Neuronal stem cell (in vitro differentiated cells): Measurements from ENCODE around the gene CDCA8.

Experiments used
- DNase-seq: peaks from one replicate; pipeline ENCODE4 v3.0.0-alpha.2; 2013; ENCODE audit warnings: low spot score
- H2AFZ ChIP-seq: one replicate; pipeline ENCODE4 v1.6.1; 2013; ENCODE audit warnings: mild to moderate bottlenecking, low read length, inconsistent platforms
- H2AK5ac ChIP-seq: 2 replicates; pipeline ENCODE4 v1.6.1; 2013; ENCODE audit warnings: low read depth, mild to moderate bottlenecking, inconsistent platforms, low read length, moderate library complexity, mixed read lengths
- H2BK120ac ChIP-seq: 2 replicates; pipeline ENCODE4 v1.6.1; 2013; ENCODE audit warnings: low read depth, mild to moderate bottlenecking, inconsistent platforms, low read length, moderate library complexity, mixed read lengths
- H2BK12ac ChIP-seq: one replicate; pipeline ENCODE4 v1.6.1; 2013; ENCODE audit warnings: low read length, inconsistent platforms
- H2BK15ac ChIP-seq: 2 replicates; pipeline ENCODE4 v1.6.1; 2013; ENCODE audit warnings: mild to moderate bottlenecking, low read length, inconsistent platforms, mixed read lengths
- H2BK5ac ChIP-seq: one replicate; pipeline ENCODE4 v1.6.1; 2013; ENCODE audit warnings: inconsistent platforms, mild to moderate bottlenecking, low read length, moderate library complexity
- H3K14ac ChIP-seq: one replicate; pipeline ENCODE4 v1.6.1; 2013; ENCODE audit warnings: low read length, inconsistent platforms
- H3K18ac ChIP-seq: 2 replicates; pipeline ENCODE4 v1.6.1; 2013; ENCODE audit warnings: low read length, inconsistent platforms
- H3K23ac ChIP-seq: 2 replicates; pipeline ENCODE4 v1.6.1; 2013; ENCODE audit warnings: low read depth, mild to moderate bottlenecking, mixed read lengths, low read length, inconsistent platforms; ENCODE audit not compliant: poor library complexity
- H3K27ac ChIP-seq: replicated peaks from 3 replicates; pipeline ENCODE4 v1.5.1; 2013; ENCODE audit warnings: low read length, inconsistent platforms
- H3K27me3 ChIP-seq, 3 experiments: 2 replicates each; pipeline ENCODE4 v1.6.1; 2013; ENCODE audit warnings: low read length in 3 of 3, mild to moderate bottlenecking in 2 of 3, inconsistent platforms in 1 of 3, low read depth in 1 of 3, mixed read lengths in 1 of 3, moderate library complexity in 1 of 3; ENCODE audit not compliant: control insufficient read depth in 3 of 3, insufficient read depth in 3 of 3
- H3K36me3 ChIP-seq, 2 donors: replicated peaks in 1 of 2; 2 replicates each; pipeline ENCODE4 v1.6.1; 2013; ENCODE audit warnings: low read length in 2 of 2; ENCODE audit not compliant: control insufficient read depth in 2 of 2, insufficient read depth in 2 of 2
- H3K4ac ChIP-seq: 2 replicates; pipeline ENCODE4 v1.6.1; 2013; ENCODE audit warnings: inconsistent platforms, mild to moderate bottlenecking, low read length, moderate library complexity
- H3K4me1 ChIP-seq, 2 donors: 1 replicate in 1 of 2; 2 replicates in 1 of 2; pipeline ENCODE4 v1.6.1; 2013; ENCODE audit warnings: low read length in 2 of 2, low read depth in 1 of 2; ENCODE audit not compliant: control insufficient read depth in 2 of 2, insufficient read depth in 1 of 2
- H3K4me2 ChIP-seq: one replicate; pipeline ENCODE4 v1.6.1; 2013; ENCODE audit warnings: mild to moderate bottlenecking, low read length, inconsistent platforms; ENCODE audit not compliant: insufficient read depth, poor library complexity, severe bottlenecking
- H3K4me3 ChIP-seq, 2 donors: 2 replicates each; pipeline ENCODE4 v1.5.1; 2013; ENCODE audit warnings: low read length in 2 of 2, mild to moderate bottlenecking in 2 of 2, inconsistent platforms in 1 of 2, moderate library complexity in 1 of 2
- H3K79me1 ChIP-seq: one replicate; pipeline ENCODE4 v1.6.1; 2013; ENCODE audit warnings: low read depth, mild to moderate bottlenecking, inconsistent platforms, low read length, moderate library complexity
- H3K9ac ChIP-seq: one replicate; pipeline ENCODE4 v1.6.1; 2013; ENCODE audit warnings: mild to moderate bottlenecking, low read depth, low read length, inconsistent platforms; ENCODE audit not compliant: poor library complexity
- H3K9me3 ChIP-seq, 2 donors: replicated peaks in 1 of 2; 2 replicates each; pipeline versions ENCODE3 to v1.6.1; 2013; ENCODE audit warnings: low read length in 2 of 2, mild to moderate bottlenecking in 2 of 2, inconsistent platforms in 1 of 2, low read depth in 1 of 2, mixed read lengths in 1 of 2, moderate library complexity in 1 of 2; ENCODE audit not compliant: control insufficient read depth in 2 of 2, insufficient read depth in 1 of 2
- H4K8ac ChIP-seq: one replicate; pipeline ENCODE4 v1.6.1; 2013; ENCODE audit warnings: low read depth, mild to moderate bottlenecking, inconsistent platforms, low read length, moderate library complexity
- H4K91ac ChIP-seq: one replicate; pipeline ENCODE4 v1.6.1; 2013; ENCODE audit warnings: low read length, low read depth, mild to moderate bottlenecking, inconsistent platforms; ENCODE audit not compliant: poor library complexity
- WGBS, 2 donors: extraction: QIAGEN DNeasy Blood & Tissue Kit; methylation state at CpG; one replicate each; pipeline ENCODE4 v1.1.7; 2013; ENCODE audit warnings: missing lambda C conversion rate in 2 of 2, mixed read lengths in 1 of 2; ENCODE audit not compliant: insufficient read length in 2 of 2, insufficient replicate concordance in 1 of 2; ENCODE audit errors: extremely low coverage in 2 of 2; 5-methylcytosine and 5-hydroxymethylcytosine counted together

Gene CDCA8

DNA sequence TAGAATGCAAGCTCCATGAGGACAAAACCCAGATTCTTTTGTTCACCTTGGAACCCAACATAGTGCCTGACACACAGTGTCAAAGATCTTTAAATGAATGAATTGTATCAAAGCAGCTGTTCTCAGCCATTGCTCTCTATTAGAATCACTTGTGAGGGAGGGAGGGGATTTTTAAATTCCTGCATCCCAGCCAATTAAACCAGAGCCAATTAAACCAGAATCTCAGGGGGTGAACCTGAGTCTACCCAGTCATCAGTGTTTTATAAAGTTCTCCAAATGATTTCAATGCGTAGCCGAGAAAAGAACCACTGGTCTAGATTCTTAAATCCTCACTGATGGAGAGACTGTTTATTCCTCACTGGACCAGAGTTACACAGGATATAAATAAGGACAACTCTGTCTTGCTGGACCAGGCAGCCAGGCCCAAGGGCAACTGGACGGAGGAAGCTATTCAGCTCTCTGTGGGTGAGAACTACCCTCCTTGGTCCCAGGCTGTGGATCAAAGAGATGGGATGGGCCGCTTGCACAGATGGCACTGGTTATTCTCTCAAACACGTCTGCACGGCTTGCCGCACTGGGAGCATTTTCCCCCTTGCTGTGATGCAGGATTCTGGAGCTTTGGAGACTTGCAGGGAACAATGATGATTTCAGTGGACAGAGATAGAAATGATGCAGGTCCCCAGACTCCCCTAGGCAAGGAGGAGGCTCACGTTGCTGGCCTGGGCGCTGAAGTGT lies 20.0 kb upstream of the CDCA8 start:
- whole genome bisulfite sequencing, 2 donors = no CpG with 5 or more reads among the region's 9 CpGs
- no peak overlapping the region for H2AK5ac ChIP-seq
- no peak for DNase-seq

DNA sequence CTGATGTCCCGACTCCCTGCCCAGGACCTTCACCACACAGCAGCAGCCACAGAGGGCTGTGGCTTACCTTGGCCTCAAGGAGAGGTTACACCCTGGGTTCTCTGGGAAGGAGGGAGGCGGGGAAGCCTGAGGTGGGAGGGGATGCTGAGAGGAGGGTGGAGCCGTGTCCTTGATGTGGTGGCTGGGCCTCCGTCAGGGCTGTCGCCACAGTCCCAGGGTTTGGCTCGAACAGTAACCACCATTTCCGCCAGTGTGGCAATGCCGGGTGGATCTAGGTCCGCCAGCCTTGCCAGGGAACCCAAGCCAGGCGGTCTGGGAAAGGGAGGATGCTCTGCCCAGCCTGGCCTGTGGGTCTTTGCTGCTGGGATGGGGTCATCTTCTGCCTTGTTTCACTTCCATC lies 18.4 kb upstream of the CDCA8 start:
- whole genome bisulfite sequencing, 2 donors = no CpG with 5 or more reads among the region's 10 CpGs
- no peaks in the 10 kb centered on the region for H3K9me3 ChIP-seq

More for the DNA sequence above, 20.0 kb upstream of the CDCA8 start:
- H3K4me2 ChIP-seq = no peak overlapping the region
- peaks cover 0 to 77% (median 2%) of the 10 kb centered on the region in 3 experiments for H3K27me3 ChIP-seq
- no peak overlapping the region for H3K9ac ChIP-seq
- H3K27ac ChIP-seq = no peak overlapping the region
- no peak overlapping the region for H3K18ac ChIP-seq
- no peak overlapping the region for H2AFZ ChIP-seq
- no peak overlapping the region for H4K8ac ChIP-seq
- H3K4ac ChIP-seq = no peak overlapping the region
- no peak overlapping the region for H3K23ac ChIP-seq
- H4K91ac ChIP-seq = no peak overlapping the region
- H3K9me3 ChIP-seq = no peaks in the 10 kb centered on the region
- H3K79me1 ChIP-seq = no peaks in the 10 kb centered on the region
- no peak overlapping the region for H3K14ac ChIP-seq
- H2BK5ac ChIP-seq = no peak overlapping the region
- peaks cover 0 to 4% of the 10 kb centered on the region in 2 donors for H3K4me1 ChIP-seq
- no peak overlapping the region for H2BK15ac ChIP-seq
- no peak overlapping the region for H2BK12ac ChIP-seq
- H3K4me3 ChIP-seq = peak overlapping the region in 1 of 2 donors; percentile 10
- no peaks in the 10 kb centered on the region for H3K36me3 ChIP-seq
- no peak overlapping the region for H2BK120ac ChIP-seq

DNA sequence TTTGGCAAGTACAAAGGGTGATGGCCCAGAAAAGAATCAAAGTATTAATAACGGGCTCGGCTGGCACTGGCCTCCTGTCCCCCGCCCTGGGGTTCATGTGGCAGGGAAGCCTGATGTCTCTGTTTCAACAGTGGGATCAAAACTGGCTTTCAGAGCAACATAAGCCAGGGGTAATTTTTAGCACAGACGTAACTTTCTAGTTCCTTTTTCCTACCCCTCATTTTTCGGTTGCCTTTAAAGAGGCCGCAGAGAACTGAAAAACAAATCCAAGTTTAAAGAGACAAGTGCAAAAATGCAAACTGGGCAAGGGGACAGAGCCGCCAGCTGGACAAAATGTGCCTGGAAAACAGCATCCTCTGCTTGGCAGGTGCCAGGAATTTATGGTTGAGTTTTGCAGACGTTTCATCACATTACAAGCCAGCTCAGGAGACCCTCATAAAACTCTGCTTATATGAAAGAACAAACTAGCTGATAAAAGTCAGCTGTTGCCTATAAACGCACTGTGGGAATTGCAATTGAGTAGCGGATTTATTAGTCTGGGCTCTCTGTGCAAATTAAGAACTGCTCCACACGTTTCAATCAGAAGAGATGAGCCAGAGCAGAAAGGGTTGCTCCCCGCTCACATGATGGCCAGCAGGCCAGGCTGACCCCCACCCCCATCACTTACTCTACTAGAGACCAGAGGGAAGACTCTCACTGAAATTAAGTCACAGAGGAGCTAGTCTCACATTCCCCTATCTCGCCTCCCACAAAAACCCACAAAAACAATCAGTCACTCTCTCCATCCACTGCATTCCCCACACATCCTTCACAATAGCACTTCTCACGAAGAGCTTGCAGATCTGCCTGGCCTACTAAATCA lies 15.8 kb upstream of the CDCA8 start:
- no peak overlapping the region for H2AFZ ChIP-seq
- no peak overlapping the region for H4K91ac ChIP-seq
- H2BK12ac ChIP-seq = no peak overlapping the region
- no peak for DNase-seq
- H3K4me2 ChIP-seq = no peak overlapping the region
- peaks cover 0 to 60% (median 0%) of the 10 kb centered on the region in 3 experiments for H3K27me3 ChIP-seq
- H4K8ac ChIP-seq = no peak overlapping the region
- no peak overlapping the region for H3K18ac ChIP-seq
- no peak overlapping the region for H3K14ac ChIP-seq
- no peaks in the 10 kb centered on the region for H3K9me3 ChIP-seq
- no peak overlapping the region for H3K4ac ChIP-seq
- no peak overlapping the region for H3K23ac ChIP-seq
- no peak overlapping the region for H2BK120ac ChIP-seq
- no peaks in the 10 kb centered on the region for H3K79me1 ChIP-seq
- H3K27ac ChIP-seq = no peak overlapping the region
- no CpG with 5 or more reads among the region's 14 CpGs for WGBS, 2 donors
- H3K36me3 ChIP-seq = peaks cover 3 to 9% of the 10 kb centered on the region in 2 donors
- no peak overlapping the region for H3K4me3 ChIP-seq
- H3K4me1 ChIP-seq = peaks cover 0 to 1% of the 10 kb centered on the region in 2 donors
- H2BK15ac ChIP-seq = no peak overlapping the region
- no peak overlapping the region for H2AK5ac ChIP-seq
- no peak overlapping the region for H2BK5ac ChIP-seq
- H3K9ac ChIP-seq = no peak overlapping the region

More for the DNA sequence above, 18.4 kb upstream of the CDCA8 start:
- no peak overlapping the region for H2AFZ ChIP-seq
- H3K14ac ChIP-seq = peak overlapping the region; percentile 27
- peaks cover 0 to 70% (median 0%) of the 10 kb centered on the region in 3 experiments for H3K27me3 ChIP-seq
- H3K79me1 ChIP-seq = no peaks in the 10 kb centered on the region
- H4K91ac ChIP-seq = no peak overlapping the region
- H3K27ac ChIP-seq = no peak overlapping the region
- no peak overlapping the region for H3K23ac ChIP-seq
- H3K9ac ChIP-seq = peak overlapping the region; percentile 24
- H2BK12ac ChIP-seq = peak overlapping the region; percentile 63
- H2BK5ac ChIP-seq = no peak overlapping the region
- no peak overlapping the region for H4K8ac ChIP-seq
- peak overlapping the region; percentile 21 for H3K18ac ChIP-seq
- H2BK120ac ChIP-seq = no peak overlapping the region
- H3K4me3 ChIP-seq = no peak overlapping the region
- H2BK15ac ChIP-seq = peak overlapping the region; percentile 24
- H3K4me2 ChIP-seq = no peak overlapping the region
- H3K4ac ChIP-seq = peak overlapping the region; percentile 72
- no peak overlapping the region for H2AK5ac ChIP-seq
- H3K36me3 ChIP-seq = no peaks in the 10 kb centered on the region
- H3K4me1 ChIP-seq = peaks cover 0 to 2% of the 10 kb centered on the region in 2 donors
- no peak for DNase-seq

DNA sequence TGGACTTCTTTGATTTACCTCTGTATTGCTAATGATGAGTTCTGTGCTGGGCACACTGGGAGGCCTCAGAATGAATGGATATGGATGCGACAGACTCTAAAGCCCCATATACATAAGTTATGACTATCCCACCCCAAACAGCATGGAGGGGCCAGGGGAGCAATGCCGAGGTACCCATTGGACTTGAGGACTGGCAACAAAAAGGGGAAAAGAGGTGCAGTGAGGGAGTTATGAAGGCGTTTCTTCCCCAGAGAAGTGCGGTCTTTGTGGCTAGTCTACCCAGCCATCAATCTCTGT lies 15.2 kb upstream of the CDCA8 start:
- H3K4ac ChIP-seq = no peak overlapping the region
- no peak overlapping the region for H2BK15ac ChIP-seq

More for the DNA sequence above, 15.2 kb upstream of the CDCA8 start:
- Histone ChIP-seq H3K27ac (no peak overlapping the region), H3K4me1 (no peaks in the 10 kb centered on the region), H3K4me2 (no peak overlapping the region), H2AK5ac (no peak overlapping the region), H3K4me3 (no peak overlapping the region), H4K8ac (no peak overlapping the region), H3K9ac (no peak overlapping the region), H3K36me3 (peaks cover 3 to 15% of the 10 kb centered on the region in 2 donors), H2BK5ac (no peak overlapping the region), H4K91ac (no peak overlapping the region), H2BK12ac (no peak overlapping the region), H3K79me1 (no peaks in the 10 kb centered on the region), H3K18ac (no peak overlapping the region), H3K23ac (no peak overlapping the region), H3K14ac (no peak overlapping the region), H3K9me3 (no peaks in the 10 kb centered on the region), H2BK120ac (no peak overlapping the region), H3K27me3 (peaks cover 0 to 54% (median 0%) of the 10 kb centered on the region in 3 experiments), H2AFZ (no peak overlapping the region)
- no CpG with 5 or more reads among the region's 4 CpGs for WGBS, 2 donors
- no peak for DNase-seq
